H1 (cell line): ENCODE measurements around the gene DOLK.

Experiments used
- CEBPB ChIP-seq: IDR thresholded peaks from 2 replicates; pipeline ENCODE4 v1.6.1; 2012; ENCODE audit warnings: low read depth, low read length
- CTCF ChIP-seq, 3 experiments: IDR thresholded peaks; 1 replicate in 2 of 3; 2 replicates in 1 of 3; pipeline versions ENCODE4 v1.5.1 to v1.6.1; 2011; ENCODE audit warnings: low read length in 3 of 3, mild to moderate bottlenecking in 3 of 3, inconsistent platforms in 2 of 3, low read depth in 1 of 3, moderate library complexity in 1 of 3; ENCODE audit not compliant: insufficient read depth in 1 of 3; ENCODE audit errors: control extremely low read depth in 1 of 3
- EGR1 ChIP-seq: IDR thresholded peaks from 2 replicates; pipeline ENCODE4 v1.6.1; 2011; ENCODE audit warnings: low read depth, low read length, borderline replicate concordance
- EZH2 ChIP-seq: fragments of 200-600 bp; sonication (generic); IDR thresholded peaks from 2 replicates; pipeline ENCODE4 v1.7.1; 2012; ENCODE audit warnings: low read depth, mild to moderate bottlenecking, moderate library complexity, low read length, inconsistent platforms; ENCODE audit not compliant: severe bottlenecking
- HDAC6 ChIP-seq: IDR thresholded peaks from one replicate; pipeline ENCODE4 v1.7.1; 2012; ENCODE audit warnings: low read depth, mild to moderate bottlenecking, inconsistent platforms, low read length, moderate library complexity
- JUND ChIP-seq: IDR thresholded peaks from 2 replicates; pipeline ENCODE4 v1.6.1; 2011; ENCODE audit warnings: mild to moderate bottlenecking, improper control_type of control experiment, low read length
- MAX ChIP-seq: IDR thresholded peaks from 2 replicates; pipeline ENCODE4 v1.6.1; 2012; ENCODE audit warnings: inconsistent platforms
- POLR2A ChIP-seq, 2 experiments: IDR thresholded peaks; 1 replicate in 1 of 2; 2 replicates in 1 of 2; pipeline ENCODE4 v1.6.1; 2011; ENCODE audit warnings: low read depth in 2 of 2, low read length in 2 of 2, mild to moderate bottlenecking in 2 of 2; ENCODE audit errors: control extremely low read depth in 1 of 2
- POLR2AphosphoS5 ChIP-seq: IDR thresholded peaks from 2 replicates; pipeline ENCODE4 v1.6.1; 2011; ENCODE audit warnings: low read depth, low read length
- TF ChIP-seq, protein P1 (sequence below): IDR thresholded peaks from 2 replicates; pipeline ENCODE4 v1.6.1; 2011; ENCODE audit warnings: low read depth, mild to moderate bottlenecking, low read length; ENCODE audit not compliant: insufficient read depth

- TF ChIP-seq POLR2A (IDR thresholded peaks at IDR 0.05; ENCODE audit: control extremely low read depth in 1 of 2, low read depth in 2 of 2, low read length in 2 of 2) (no peak), CTCF (IDR thresholded peaks at IDR 0.05; ENCODE audit: control extremely low read depth in 1 of 3, insufficient read depth in 1 of 3, low read depth in 1 of 3, low read length in 3 of 3) (no peak), EGR1 (no peak), POLR2AphosphoS5 (no peak), JUND (no peak), MAX (no peak), EZH2 (no peak), HDAC6 (no peak), CEBPB (no peak)
- TF ChIP-seq, protein P1, sequence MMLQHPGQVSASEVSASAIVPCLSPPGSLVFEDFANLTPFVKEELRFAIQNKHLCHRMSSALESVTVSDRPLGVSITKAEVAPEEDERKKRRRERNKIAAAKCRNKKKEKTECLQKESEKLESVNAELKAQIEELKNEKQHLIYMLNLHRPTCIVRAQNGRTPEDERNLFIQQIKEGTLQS: no peak
These were observed 44.3 kb downstream of the DOLK start for GRCh38 chr9:128903079-128903461.
